K562 (cell line): ENCODE data around the gene GRK3. TPM values are rescaled to one million over a fixed set of nuclear protein-coding genes. Genes with fewer than 3 reads are reported as not detected.

Experiments used
- ATAC-seq: fragments of 200-7000 bp; cut with Tn5 transposase; 3 replicates; pipeline ENCODE4 v1.9.1; 2020; ENCODE audit warnings: moderate library complexity
- BruUV-seq: library from RNA; stranded (reverse); fragments of 400-500 nt; replicated peaks from 2 replicates; lab custom pipeline; 2021; lab: Mats Ljungman, UMichigan
- CTCF ChIA-PET: fragments of 300-600 bp; formaldehyde crosslinking; extraction: SDS; loops from one replicate; lab custom pipeline; 2021; ENCODE audit warnings: low intra/inter-chr PET ratio; lab: Yijun Ruan, JAX
- POLR2A ChIA-PET: fragments of 300-600, 350-650 bp; sonication (Branson Sonifier 250); formaldehyde crosslinking; extraction: SDS; loops from one replicate; lab custom pipeline; 2021; ENCODE audit warnings: antibody characterized with exemption, inconsistent platforms; lab: Yijun Ruan, JAX
- DNase-seq, 4 experiments: peaks; one replicate each; pipeline versions ENCODE4 v3.0.0 to v3.0.0-alpha.2; 2011 to 2018; ENCODE audit warnings: low spot score in 3 of 4, mixed read lengths in 3 of 4; ENCODE audit errors: extremely low read depth in 1 of 4
- FAIRE-seq: peaks from 2 replicates; lab custom pipeline; 2011; peaks lifted over from hg19 to GRCh38; lab: Jason Lieb, UNC
- H2AFZ ChIP-seq: 2 replicates; pipeline ENCODE4 v1.6.0; 2011; ENCODE audit warnings: low read depth, low read length, control low read depth, inconsistent platforms
- H3K27ac ChIP-seq: fragments of 200-600 bp; 3 replicates; pipeline ENCODE4 v1.8.0; 2011; ENCODE audit warnings: low read depth, mild to moderate bottlenecking, control low read depth, inconsistent platforms, low read length, moderate library complexity, mixed read lengths; ENCODE audit errors: extremely low read depth
- H3K27me3 ChIP-seq, 2 experiments: fragments of 300-600 bp in 1 of 2; 2 replicates in 1 of 2; 3 replicates in 1 of 2; pipeline versions ENCODE4 v1.6.0 to v1.8.0; 2011; ENCODE audit warnings: inconsistent platforms in 2 of 2, low read length in 2 of 2, mild to moderate bottlenecking in 1 of 2, mixed read lengths in 1 of 2, moderate library complexity in 1 of 2; ENCODE audit not compliant: control insufficient read depth in 2 of 2, insufficient read depth in 2 of 2
- H3K36me3 ChIP-seq: fragments of 300-600 bp; 3 replicates; pipeline ENCODE4 v1.8.0; 2011; ENCODE audit warnings: mild to moderate bottlenecking, low read length, inconsistent platforms; ENCODE audit not compliant: control insufficient read depth, insufficient read depth
- H3K4me1 ChIP-seq, 2 experiments: fragments of 200-600 bp in 1 of 2; replicated peaks in 1 of 2; 2 replicates in 1 of 2; 3 replicates in 1 of 2; pipeline versions ENCODE4 v1.5.1 to v1.8.0; 2011; ENCODE audit warnings: inconsistent platforms in 2 of 2, low read length in 2 of 2, mild to moderate bottlenecking in 1 of 2, mixed read lengths in 1 of 2, moderate library complexity in 1 of 2; ENCODE audit not compliant: control insufficient read depth in 2 of 2, insufficient read depth in 2 of 2
- H3K4me2 ChIP-seq: 2 replicates; pipeline ENCODE4 v1.6.1; 2011; ENCODE audit warnings: low read length, control low read depth, inconsistent platforms, mixed read lengths; ENCODE audit not compliant: insufficient read depth
- H3K4me3 ChIP-seq: fragments of 200-600 bp; sonication (generic), shearing (Covaris generic); 2 replicates; pipeline ENCODE4 v1.5.1; 2016; ENCODE audit warnings: control low read depth, inconsistent platforms
- H3K79me2 ChIP-seq: fragments of 200-600 bp; 3 replicates; pipeline ENCODE4 v1.8.0; 2011; ENCODE audit warnings: low read length, inconsistent platforms; ENCODE audit not compliant: control insufficient read depth, insufficient read depth
- H3K9ac ChIP-seq, 2 experiments: 2 replicates each; pipeline versions ENCODE4 v1.6.0 to v1.6.1; 2011; ENCODE audit warnings: low read depth in 2 of 2, low read length in 2 of 2, control low read depth in 1 of 2, inconsistent platforms in 1 of 2, mild to moderate bottlenecking in 1 of 2, mixed read lengths in 1 of 2; ENCODE audit not compliant: insufficient read depth in 1 of 2
- H3K9me1 ChIP-seq: one replicate; pipeline ENCODE4 v1.6.0; 2011; ENCODE audit warnings: inconsistent platforms, mild to moderate bottlenecking, low read length, moderate library complexity; ENCODE audit not compliant: control insufficient read depth, insufficient read depth
- H3K9me3 ChIP-seq: replicated peaks from 2 replicates; pipeline ENCODE4 v1.5.1; 2011; ENCODE audit warnings: low read depth, low read length, inconsistent platforms; ENCODE audit not compliant: control insufficient read depth, insufficient read depth
- H4K20me1 ChIP-seq: replicated peaks from 2 replicates; pipeline ENCODE4 v1.6.1; 2011; ENCODE audit warnings: low read length, inconsistent platforms, mixed read lengths; ENCODE audit not compliant: control insufficient read depth, insufficient read depth
- CBX8 ChIP-seq: fragments of 200-600 bp; sonication (generic); IDR thresholded peaks from 2 replicates; pipeline ENCODE4 v1.6.1; 2012; ENCODE audit warnings: borderline replicate concordance, mixed run types, low read depth, mild to moderate bottlenecking, moderate library complexity, mixed read lengths, low read length, control low read depth, inconsistent platforms; ENCODE audit not compliant: poor library complexity, severe bottlenecking; ENCODE audit errors: extremely low read depth
- PTTG1 ChIP-seq: fragments of 450-650 bp; IDR thresholded peaks from 2 replicates; pipeline ENCODE4 v1.6.1; 2016; ENCODE audit warnings: low read depth, mild to moderate bottlenecking, missing genetic modification characterization, missing compliant biosample characterization
- SIRT6 ChIP-seq: IDR thresholded peaks from one replicate; pipeline ENCODE4 v1.6.1; 2012; ENCODE audit warnings: low read depth, mild to moderate bottlenecking, control low read depth, inconsistent platforms, low read length, moderate library complexity
- ZNF830 ChIP-seq: fragments of 250-450 bp; sonication (Bioruptor Pico); IDR thresholded peaks from 2 replicates; pipeline ENCODE4 v1.5.0; 2021; ENCODE audit warnings: mild to moderate bottlenecking
- WGBS: fragments of 100-300 bp; shearing (Covaris generic); methylation state at CpG from one replicate; pipeline ENCODE4 v1.1.6; 2016; ENCODE audit warnings: low coverage, mixed read lengths; ENCODE audit not compliant: insufficient coverage; ENCODE audit errors: missing lambda C conversion rate; 5-methylcytosine and 5-hydroxymethylcytosine counted together
- in situ Hi-C: fragments of 300-500 bp; cut with MboI; formaldehyde crosslinking; loops from 4 replicates; pipeline ENCODE4 v1.15.0; 2018; ENCODE audit warnings: inconsistent platforms, mixed read lengths
- intact Hi-C: fragments of 100-400 bp; cut with micrococcal nuclease; formaldehyde crosslinking; loops from 2 replicates; pipeline ENCODE4 v1.14.2; 2022
- polyA plus RNA-seq, 8 experiments: library from polyadenylated mRNA; depleted of rRNA in 4 of 8; stranded (reverse) in 5 of 8; unstranded in 3 of 8; fragments of >200 nt; fragmentation: Nextera tagmentation in 2 of 8; fragmentation: Illumina TruSeq in 1 of 8; extraction: Ambion mirVana in 2 of 8; extraction: Trizol in 1 of 8; gene quantifications; 2 replicates each; pipeline versions ENCODE4 v1.2.1 to v1.2.3, GENCODE V29; 2011 to 2014; ENCODE audit warnings: inconsistent platforms in 1 of 8, missing spikeins in 1 of 8
- total RNA-seq, 7 experiments: library from RNA; depleted of rRNA in 6 of 7; stranded (reverse); fragments of >200 nt in 6 of 7; fragmentation: Illumina TruSeq in 2 of 7; extraction: Trizol in 2 of 7; gene quantifications; 2 replicates each; pipeline versions ENCODE4 v1.2.1 to v1.2.3, GENCODE V29; 2011 to 2021; ENCODE audit warnings: low replicate concordance in 1 of 7
- TF ChIP-seq, protein P1 (sequence below), 2 experiments: fragments of 450-650 bp; conservative IDR thresholded peaks; 2 replicates each; pipeline ENCODE4 v1.6.1; 2017; ENCODE audit warnings: mild to moderate bottlenecking in 2 of 2, moderate library complexity in 2 of 2
- TF ChIP-seq, protein P2 (sequence below): sonication (generic); formaldehyde crosslinking; IDR thresholded peaks from 2 replicates; pipeline ENCODE4 v1.8.0; 2022; ENCODE audit warnings: mild to moderate bottlenecking, missing genetic modification reagents

The GRK3 gene
- total and polyA plus RNA-seq, 9 of the 15 experiments (the other 6 are each of a cell fraction or from before 2014, with no cell fraction given): 1.4 to 7.6 (median 3.6) TPM

DNA sequence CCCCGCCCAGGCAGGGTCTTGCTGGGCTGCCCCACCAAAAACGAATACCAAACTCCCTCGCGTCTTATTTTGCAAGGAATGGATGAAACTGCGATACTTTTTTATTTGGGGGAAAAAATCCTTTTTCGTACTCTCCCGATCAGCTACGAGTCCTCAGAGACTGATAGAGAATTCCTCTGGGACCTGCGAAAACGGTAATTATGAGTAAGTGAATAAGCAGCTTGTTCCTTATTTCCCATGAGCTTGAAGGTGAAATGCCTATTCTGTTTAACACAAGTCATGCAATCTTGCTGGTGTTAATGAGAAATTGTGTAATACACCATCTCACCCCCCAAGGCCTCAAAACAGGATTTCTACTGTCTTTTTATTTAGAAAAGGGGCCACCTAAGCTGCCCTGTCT, 5.5 kb downstream of the GRK3 start:
- CTCF ChIA-PET: no interaction called here
- Histone ChIP-seq H3K27me3 (no peaks in the 10 kb centered on the region), H4K20me1 (no peaks in the 10 kb centered on the region), H3K9me3 (no peaks in the 10 kb centered on the region), H3K9ac (no peak overlapping the region), H2AFZ (no peak overlapping the region), H3K4me3 (no peak overlapping the region), H3K4me2 (no peak overlapping the region), H3K27ac (no peak overlapping the region), H3K36me3 (no peaks in the 10 kb centered on the region), H3K9me1 (no peaks in the 10 kb centered on the region), H3K79me2 (peaks cover 38% of the 10 kb centered on the region), H3K4me1 (peaks cover 5 to 13% of the 10 kb centered on the region in 2 experiments)
- TF ChIP-seq, protein P1, sequence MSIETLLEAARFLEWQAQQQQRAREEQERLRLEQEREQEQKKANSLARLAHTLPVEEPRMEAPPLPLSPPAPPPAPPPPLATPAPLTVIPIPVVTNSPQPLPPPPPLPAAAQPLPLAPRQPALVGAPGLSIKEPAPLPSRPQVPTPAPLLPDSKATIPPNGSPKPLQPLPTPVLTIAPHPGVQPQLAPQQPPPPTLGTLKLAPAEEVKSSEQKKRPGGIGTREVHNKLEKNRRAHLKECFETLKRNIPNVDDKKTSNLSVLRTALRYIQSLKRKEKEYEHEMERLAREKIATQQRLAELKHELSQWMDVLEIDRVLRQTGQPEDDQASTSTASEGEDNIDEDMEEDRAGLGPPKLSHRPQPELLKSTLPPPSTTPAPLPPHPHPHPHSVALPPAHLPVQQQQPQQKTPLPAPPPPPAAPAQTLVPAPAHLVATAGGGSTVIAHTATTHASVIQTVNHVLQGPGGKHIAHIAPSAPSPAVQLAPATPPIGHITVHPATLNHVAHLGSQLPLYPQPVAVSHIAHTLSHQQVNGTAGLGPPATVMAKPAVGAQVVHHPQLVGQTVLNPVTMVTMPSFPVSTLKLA (conservative IDR thresholded peaks at IDR 0.05): no peak
- no peak for TF ChIP-seq PTTG1 (tag)
- POLR2A ChIA-PET: interaction anchor here (0.8 kb wide), 1 partner anchor 1843 kb away, joined by 3 read pairs; no protein-coding TSS in a partner anchor
- ATAC-seq (no peak), DNase-seq (no peak), FAIRE-seq (no peak)
- 85% methylated on average over 7 of the region's 10 CpGs for WGBS
- BruUV-seq: no TSS peak
- intact Hi-C loops (no loop called here), in situ Hi-C loops (no loop called here)

DNA sequence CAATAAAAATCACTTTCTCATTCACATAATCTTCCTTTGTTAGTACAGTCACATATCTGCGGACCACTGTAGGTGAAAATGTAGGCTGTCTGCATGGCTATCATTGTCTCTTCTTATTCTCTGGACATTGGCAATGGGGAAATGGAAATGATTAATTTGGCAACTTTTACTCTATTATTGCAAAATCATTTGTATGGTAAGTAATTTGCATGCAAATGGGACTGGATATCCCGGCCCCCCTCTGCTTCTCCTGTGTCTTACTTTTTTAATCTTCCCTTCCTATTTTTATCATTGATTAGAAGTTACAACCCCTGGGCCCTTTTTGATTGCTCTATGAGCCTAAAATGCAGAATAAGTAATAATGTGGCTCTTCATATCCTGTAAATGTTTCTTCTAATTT, 6.0 kb downstream of the GRK3 start:
- Histone ChIP-seq H3K4me2 (no peak overlapping the region), H3K36me3 (no peaks in the 10 kb centered on the region), H3K4me1 (peaks cover under 1 to 11% of the 10 kb centered on the region in 2 experiments; a peak in 4 of 5 replicates), H3K79me2 (peaks cover 34% of the 10 kb centered on the region), H3K9me1 (no peaks in the 10 kb centered on the region), H2AFZ (no peak overlapping the region), H3K9ac (no peak overlapping the region), H3K4me3 (no peak overlapping the region), H3K27me3 (no peaks in the 10 kb centered on the region), H3K27ac (no peak overlapping the region), H4K20me1 (no peaks in the 10 kb centered on the region), H3K9me3 (no peaks in the 10 kb centered on the region)
- intact Hi-C loops (no loop called here), in situ Hi-C loops (no loop called here)
- ATAC-seq (no peak), DNase-seq (no peak), FAIRE-seq (no peak)
- ChIA-PET POLR2A (no interaction called here), CTCF (no interaction called here)
- no TSS peak for BruUV-seq
- WGBS: 62% methylated on average over 2 of the region's 2 CpGs
- TF ChIP-seq CBX8 (no peak), SIRT6 (no peak), ZNF830 (CRISPR knock-in tag) (no peak)
- TF ChIP-seq, protein P2, sequence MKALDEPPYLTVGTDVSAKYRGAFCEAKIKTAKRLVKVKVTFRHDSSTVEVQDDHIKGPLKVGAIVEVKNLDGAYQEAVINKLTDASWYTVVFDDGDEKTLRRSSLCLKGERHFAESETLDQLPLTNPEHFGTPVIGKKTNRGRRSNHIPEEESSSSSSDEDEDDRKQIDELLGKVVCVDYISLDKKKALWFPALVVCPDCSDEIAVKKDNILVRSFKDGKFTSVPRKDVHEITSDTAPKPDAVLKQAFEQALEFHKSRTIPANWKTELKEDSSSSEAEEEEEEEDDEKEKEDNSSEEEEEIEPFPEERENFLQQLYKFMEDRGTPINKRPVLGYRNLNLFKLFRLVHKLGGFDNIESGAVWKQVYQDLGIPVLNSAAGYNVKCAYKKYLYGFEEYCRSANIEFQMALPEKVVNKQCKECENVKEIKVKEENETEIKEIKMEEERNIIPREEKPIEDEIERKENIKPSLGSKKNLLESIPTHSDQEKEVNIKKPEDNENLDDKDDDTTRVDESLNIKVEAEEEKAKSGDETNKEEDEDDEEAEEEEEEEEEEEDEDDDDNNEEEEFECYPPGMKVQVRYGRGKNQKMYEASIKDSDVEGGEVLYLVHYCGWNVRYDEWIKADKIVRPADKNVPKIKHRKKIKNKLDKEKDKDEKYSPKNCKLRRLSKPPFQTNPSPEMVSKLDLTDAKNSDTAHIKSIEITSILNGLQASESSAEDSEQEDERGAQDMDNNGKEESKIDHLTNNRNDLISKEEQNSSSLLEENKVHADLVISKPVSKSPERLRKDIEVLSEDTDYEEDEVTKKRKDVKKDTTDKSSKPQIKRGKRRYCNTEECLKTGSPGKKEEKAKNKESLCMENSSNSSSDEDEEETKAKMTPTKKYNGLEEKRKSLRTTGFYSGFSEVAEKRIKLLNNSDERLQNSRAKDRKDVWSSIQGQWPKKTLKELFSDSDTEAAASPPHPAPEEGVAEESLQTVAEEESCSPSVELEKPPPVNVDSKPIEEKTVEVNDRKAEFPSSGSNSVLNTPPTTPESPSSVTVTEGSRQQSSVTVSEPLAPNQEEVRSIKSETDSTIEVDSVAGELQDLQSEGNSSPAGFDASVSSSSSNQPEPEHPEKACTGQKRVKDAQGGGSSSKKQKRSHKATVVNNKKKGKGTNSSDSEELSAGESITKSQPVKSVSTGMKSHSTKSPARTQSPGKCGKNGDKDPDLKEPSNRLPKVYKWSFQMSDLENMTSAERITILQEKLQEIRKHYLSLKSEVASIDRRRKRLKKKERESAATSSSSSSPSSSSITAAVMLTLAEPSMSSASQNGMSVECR (CRISPR knock-in tag): no peak
